Body of pancreas (tissue), 4 donors: ENCODE measurements around the gene CDC42EP3.

ENCODE experiments used
- POLR2A ChIP-seq, 3 donors: fragments of 450-650 bp; IDR thresholded peaks; one replicate each; pipeline ENCODE4 v1.6.1; 2016; ENCODE audit warnings: antibody characterized with exemption in 3 of 3, mild to moderate bottlenecking in 2 of 3
- TF ChIP-seq, protein P1 (sequence below), 7 experiments: fragments of 450-650 bp in 4 of 7; fragments of 200-600 bp in 3 of 7; sonication (generic) in 3 of 7; IDR thresholded peaks; one replicate each; pipeline ENCODE4 v1.5.1; 2016 to 2019; ENCODE audit warnings: antibody characterized with exemption in 7 of 7

DNA sequence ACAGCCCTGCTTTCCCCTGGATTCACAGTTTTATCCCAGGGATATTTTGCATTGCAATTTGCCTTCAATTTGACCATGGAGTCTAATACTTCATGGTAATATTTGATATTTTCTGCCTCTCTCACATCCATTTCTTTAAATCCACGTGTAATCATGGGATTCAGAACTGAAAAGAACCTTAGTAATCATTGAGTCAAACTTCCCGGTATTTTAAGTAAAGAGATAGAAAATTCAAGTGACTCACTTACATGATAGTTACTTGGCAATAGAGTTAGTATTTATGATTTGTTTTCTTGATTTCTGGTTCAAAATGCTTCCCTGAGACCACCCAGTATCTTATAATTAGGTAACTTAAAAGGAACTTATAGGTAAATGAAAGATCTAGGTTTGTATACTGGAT, 33.7 kb upstream of the CDC42EP3 start:
- TF ChIP-seq, protein P1, sequence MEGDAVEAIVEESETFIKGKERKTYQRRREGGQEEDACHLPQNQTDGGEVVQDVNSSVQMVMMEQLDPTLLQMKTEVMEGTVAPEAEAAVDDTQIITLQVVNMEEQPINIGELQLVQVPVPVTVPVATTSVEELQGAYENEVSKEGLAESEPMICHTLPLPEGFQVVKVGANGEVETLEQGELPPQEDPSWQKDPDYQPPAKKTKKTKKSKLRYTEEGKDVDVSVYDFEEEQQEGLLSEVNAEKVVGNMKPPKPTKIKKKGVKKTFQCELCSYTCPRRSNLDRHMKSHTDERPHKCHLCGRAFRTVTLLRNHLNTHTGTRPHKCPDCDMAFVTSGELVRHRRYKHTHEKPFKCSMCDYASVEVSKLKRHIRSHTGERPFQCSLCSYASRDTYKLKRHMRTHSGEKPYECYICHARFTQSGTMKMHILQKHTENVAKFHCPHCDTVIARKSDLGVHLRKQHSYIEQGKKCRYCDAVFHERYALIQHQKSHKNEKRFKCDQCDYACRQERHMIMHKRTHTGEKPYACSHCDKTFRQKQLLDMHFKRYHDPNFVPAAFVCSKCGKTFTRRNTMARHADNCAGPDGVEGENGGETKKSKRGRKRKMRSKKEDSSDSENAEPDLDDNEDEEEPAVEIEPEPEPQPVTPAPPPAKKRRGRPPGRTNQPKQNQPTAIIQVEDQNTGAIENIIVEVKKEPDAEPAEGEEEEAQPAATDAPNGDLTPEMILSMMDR (IDR thresholded peaks at IDR 0.05): no peak
- TF ChIP-seq POLR2A (IDR thresholded peaks at IDR 0.05): no peak
